ENCODE data around the gene DERL2.
A peak's percentile ranks its signal among the peaks of the same experiment; 100 is the strongest.

The DERL2 gene

GRCh38 chr17:5485270-5486205, at the start of gene DERL2:
Gene DERL2, minus strand, starts transcription at chr17:5486178. Its CDS starts 17 bp downstream, at chr17:5486161.
- peak in 1 of 2 donors; percentile 22 for DNase-seq (ENCODE audit: low read depth in 1 of 2, low spot score in 1 of 2)

DNA sequence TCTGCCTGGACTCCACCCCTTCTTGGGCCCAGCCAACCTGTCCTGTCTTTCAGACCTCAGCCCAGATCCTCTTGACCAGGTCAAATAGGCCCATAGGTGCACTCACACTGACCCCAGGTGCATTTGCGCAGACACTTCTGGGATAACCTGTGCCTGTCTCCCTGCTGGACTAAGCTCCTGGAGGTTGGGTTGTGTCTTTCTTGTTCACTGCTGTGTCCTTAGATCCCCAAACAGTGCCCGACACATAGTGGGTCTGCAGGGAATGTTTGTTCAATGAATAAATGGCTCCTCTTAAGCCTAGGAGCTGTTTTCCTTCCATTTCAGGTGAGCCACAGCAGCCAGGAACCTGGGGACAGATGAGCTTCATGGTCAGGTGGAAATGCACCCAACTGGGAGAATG, 49.5 kb upstream of the DERL2 start:
- no peak for DNase-seq (ENCODE audit: low read depth in 1 of 2, low spot score in 1 of 2)

- no peak for DNase-seq (ENCODE audit: low read depth in 1 of 2, low spot score in 1 of 2)
Observed at GRCh38 chr17:5533486-5534315, 47.7 kb upstream of the DERL2 start.

GRCh38 chr17:5532581-5532980, 46.6 kb upstream of the DERL2 start:
- DNase-seq (ENCODE audit: low read depth in 1 of 2, low spot score in 1 of 2), result no peak

GRCh38 chr17:5531085-5531418, 45.1 kb upstream of the DERL2 start:
- no peak for DNase-seq (ENCODE audit: low read depth in 1 of 2, low spot score in 1 of 2)

DNA sequence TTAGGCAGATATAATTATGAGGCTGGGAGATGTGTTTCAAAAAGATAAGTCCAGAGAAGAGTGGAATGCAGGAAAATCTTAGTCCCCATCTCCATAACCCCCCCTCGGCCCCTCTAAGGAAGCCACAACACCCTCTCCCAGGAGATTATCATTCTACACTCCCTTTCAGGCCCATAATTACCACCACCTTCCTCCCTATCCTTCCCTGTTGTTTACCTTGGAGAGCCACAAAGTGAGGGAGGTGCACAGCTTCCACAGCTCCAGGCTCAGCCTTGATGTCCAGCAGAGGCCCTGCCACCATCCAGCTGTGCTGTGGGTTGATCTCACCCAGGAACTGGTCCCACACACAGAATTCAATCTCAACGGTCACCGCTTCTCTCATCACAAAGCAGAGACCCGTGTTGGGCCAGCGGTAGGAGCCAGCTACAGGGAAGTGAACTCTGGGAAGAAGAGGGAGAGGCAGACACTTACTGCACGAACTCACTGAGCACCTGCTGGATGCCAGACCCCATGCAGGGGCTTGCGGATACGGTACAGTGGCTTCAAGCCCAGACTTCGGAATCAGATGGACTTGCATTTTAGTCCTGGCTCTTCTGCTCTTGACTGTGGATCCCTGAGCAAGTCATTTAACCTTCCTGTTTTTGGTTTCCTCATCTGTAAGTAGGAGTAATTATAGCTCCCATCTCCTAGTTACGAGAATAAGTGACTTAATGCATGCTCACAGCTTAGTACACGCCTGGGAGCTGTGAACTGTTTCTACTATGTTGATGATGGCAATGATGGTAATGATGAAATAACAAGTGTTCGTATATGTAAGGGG, 44.5 kb upstream of the DERL2 start:
- no peak for DNase-seq (ENCODE audit: low read depth in 1 of 2, low spot score in 1 of 2)

DNA sequence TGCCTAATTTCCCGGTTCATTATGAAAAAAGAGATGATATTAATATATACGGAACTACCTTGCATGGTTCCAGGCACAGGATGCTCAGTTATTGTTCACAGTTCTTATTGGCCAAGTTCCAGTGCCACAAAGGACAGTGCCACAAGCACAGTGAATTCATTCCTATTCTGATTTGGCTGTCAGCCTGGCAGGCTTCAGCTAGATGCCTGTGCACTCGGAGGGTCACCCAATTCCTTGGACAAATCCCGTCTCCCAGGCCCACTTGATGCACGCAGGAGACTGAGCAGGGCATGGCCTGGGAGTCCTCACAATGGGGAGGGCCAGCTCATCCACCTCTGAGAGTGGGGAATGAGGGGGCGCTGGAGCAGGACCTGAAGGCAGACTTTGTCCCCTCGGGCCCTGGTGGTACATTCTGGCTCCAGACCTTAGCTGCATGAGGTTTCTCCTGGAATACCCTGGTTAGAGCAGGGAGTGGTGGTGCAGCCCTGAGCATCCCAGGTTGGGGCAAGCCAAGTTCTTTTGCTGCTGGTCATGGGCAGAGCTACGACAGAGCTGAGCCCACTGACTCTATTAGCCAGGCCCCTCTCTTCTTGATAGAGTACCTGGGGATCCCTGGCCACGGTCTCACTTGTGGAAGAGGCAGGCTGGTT, 41.7 kb upstream of the DERL2 start:
- no peak for DNase-seq (ENCODE audit: low read depth in 1 of 2, low spot score in 1 of 2)

DNA sequence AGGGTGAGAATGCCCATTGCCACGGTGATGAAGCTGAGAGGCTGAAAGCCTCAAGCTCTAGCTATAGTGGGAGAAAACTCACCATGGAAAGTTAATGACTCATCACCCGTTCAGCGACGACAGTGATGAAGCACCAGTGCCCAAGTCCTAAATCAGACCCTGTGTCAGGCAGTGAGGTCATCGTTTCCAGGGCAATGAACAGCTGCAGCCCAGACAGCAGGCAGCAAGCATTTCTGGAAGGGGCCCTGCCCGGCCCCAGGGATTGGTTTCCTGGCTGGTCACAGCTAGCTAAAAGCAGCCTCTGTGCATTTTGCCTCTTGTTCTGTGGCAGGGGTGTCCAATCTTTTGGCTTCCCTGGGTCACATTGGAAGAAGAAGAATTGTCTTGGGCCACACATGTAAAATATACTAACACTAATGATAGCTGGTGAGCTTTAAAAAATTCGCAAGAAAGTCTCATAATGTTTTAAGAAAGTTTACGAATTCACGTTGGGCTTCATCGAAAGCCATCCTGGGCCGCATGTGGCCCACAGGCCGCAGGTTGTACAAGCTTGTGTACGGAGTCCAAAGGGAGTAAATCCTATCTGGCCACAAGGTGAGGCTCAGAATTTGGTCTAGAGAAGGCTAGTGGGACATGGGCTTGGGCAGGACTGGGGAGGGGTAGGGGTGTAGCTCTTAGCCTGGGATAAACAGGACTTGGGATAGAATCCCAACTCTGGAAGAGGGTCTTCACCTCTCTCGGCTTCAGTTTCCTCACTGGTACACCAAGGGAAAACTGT, 41.0 kb upstream of the DERL2 start:
- DNase-seq (ENCODE audit: low read depth in 1 of 2, low spot score in 1 of 2), result peak; percentile 17 to 73

DNA sequence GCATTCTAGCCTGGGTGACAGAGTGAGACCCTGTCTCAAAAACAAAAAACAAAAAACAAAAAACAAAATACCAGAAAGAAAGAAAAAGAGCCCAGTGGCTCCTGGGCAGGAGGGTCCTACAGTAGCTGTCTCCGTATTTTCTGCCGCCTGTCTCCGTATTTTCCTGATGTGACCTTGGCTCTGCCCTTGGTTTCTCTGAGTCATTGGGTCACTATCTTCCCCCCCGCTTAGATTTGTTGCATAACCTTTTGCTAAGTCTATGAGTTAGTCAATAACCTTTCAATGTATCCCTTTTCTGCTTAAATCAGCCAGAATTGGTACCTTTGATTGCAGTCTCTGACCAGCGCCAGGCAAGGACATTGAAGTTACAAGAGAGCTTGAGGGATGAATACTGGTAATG, 37.3 kb upstream of the DERL2 start:
- no peak for DNase-seq (ENCODE audit: low read depth in 1 of 2, low spot score in 1 of 2)

DNA sequence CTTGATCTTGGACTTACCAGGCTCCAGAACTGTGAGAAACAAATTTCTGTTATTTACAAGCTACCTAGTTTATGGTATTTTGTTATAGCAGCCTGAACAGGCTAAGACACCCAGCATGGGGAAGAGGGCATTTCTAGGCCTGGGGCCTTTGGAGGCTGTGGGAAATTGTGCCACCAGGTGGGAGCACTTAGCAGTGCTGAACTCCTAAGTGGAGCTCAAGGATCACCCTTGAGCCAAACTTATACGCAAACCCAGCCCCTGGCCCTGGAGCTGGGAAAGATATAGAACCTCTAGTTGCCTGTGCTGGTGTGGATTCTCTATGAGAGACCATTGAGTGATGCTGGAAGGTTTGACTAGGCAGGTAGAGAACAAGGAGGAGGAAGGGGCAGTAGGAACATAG, 36.5 kb upstream of the DERL2 start:
- DNase-seq (ENCODE audit: low read depth in 1 of 2, low spot score in 1 of 2), result no peak

DNA sequence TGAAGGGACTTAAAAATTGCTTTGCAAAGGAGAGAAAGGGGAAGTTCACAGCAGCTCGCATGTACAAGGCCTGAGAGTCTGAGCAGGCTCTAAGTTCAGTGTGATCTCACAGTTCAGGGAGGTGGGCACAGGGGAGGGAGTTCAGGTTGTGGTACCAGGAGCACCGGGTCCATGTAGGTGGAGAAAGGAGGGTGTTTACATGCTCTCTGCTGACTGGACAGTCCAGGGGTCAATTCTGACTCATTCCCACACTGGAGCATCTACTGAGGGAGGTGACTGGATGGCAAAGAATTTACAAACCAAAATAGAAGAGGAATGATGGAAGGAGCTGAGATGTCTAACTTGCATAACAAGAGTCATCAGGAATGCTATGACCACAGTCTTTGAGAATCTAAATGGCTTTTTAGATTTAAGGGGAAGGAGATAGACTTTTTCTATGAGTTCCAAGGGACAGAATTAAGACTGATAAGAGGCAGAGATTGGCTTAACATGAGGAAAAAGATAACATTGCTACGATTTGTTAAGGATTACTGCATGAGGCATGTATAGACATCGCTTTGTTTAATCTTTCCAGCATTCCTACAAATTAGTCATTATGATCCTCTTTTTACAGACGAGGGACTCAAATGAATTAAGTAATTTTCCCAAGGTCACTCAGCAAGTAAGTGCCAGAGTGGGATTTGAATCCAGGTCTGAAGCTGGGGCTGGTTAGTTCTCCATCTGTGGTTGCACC, 30.2 kb upstream of the DERL2 start:
- DNase-seq (ENCODE audit: low read depth in 1 of 2, low spot score in 1 of 2), result no peak

DNA sequence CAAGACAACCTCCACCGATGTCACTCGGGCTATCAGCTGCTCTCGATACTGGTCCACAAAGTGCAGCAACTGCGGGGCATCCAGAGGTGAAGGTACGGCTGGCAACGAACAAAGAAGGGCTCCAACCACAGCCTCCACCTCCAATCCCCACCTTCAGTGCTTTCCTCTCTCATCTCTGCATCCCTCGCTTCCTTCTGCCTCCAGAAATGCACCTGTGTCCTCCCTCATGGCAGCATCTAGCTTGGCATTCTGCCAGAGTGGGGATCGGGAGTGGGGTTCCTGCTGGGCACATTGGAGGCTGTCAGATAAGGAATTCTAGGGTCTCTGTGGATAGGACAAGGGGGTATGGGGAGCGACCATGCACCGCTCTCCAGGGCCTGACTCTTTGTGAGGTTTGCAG, 29.0 kb upstream of the DERL2 start:
- DNase-seq (ENCODE audit: low read depth in 1 of 2, low spot score in 1 of 2), result no peak

- DNase-seq (ENCODE audit: low read depth in 1 of 2, low spot score in 1 of 2), result no peak
Observed at GRCh38 chr17:5513628-5514027, 27.6 kb upstream of the DERL2 start.

- no peak for DNase-seq (ENCODE audit: low read depth in 1 of 2, low spot score in 1 of 2)
Observed at GRCh38 chr17:5511401-5512225, 25.6 kb upstream of the DERL2 start.

DNA sequence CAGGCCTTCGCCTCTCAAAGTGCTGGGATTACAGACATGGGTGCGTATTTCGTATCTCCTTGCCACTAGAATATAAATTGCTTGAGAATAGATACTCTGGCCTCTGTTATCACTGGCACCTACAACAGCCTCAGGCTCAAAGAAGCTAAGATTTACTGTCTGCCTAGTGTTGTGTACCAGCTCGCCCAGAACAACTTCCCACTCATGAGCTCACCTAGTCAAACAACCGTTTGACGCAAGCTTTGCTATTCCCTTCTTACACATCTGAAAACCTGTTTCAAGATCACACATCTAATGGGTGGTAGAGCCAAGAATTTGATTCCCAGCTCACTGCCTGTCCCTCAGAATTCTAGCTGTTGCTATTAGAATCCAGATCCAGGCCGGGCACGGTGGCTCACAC, 24.8 kb upstream of the DERL2 start:
- DNase-seq (ENCODE audit: low read depth in 1 of 2, low spot score in 1 of 2), result no peak

- DNase-seq (ENCODE audit: low read depth in 1 of 2, low spot score in 1 of 2), result no peak
Observed at GRCh38 chr17:5509482-5509881, 23.5 kb upstream of the DERL2 start.

DNA sequence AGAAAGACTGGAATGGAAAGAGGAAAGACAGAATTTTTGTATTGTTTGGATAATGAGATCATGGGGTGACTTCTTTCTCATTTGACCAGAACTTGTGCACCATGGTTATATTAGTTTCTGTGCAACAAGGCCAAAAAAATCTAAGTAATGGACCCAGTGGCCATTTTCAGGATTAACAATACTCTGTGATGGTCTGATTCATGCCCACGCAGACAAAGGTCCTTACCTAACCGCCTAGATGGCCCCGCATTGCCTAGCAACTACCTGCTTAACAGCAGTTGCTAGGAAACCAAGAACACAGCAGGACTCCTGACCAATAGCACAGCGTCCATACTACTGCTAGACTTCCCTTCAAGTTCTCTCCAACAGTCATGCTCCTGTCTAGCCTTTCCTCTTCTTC, 22.8 kb upstream of the DERL2 start:
- DNase-seq (ENCODE audit: low read depth in 1 of 2, low spot score in 1 of 2), result no peak

- no peak for DNase-seq (ENCODE audit: low read depth in 1 of 2, low spot score in 1 of 2)
Observed at GRCh38 chr17:5506307-5506706, 20.3 kb upstream of the DERL2 start.

DNA sequence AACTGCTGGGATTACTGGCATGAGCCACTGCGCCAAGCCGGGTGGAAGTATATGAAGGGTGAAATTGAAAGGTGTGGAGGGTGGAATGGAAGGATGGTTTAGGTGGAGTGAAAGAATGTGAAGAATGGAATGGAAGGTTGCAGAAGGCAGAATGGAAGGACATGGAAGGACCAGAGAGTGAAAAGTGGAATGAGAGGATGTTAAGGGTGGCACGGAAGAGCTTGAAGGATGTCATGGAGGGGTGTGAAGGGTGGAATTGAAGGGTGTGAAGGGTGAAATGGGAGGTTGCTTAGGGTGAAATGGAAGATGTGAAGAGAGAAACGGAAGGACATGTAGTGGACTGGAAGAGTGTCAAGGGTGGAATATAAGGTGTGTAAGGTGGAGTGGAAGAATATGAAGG, 16.6 kb upstream of the DERL2 start:
- no peak for DNase-seq (ENCODE audit: low read depth in 1 of 2, low spot score in 1 of 2)

All from activated CD4-positive, alpha-beta T cell treated with anti-CD3 and anti-CD28 coated beads, Interleukin-2, amount 50 U/mL, for 24 hours (primary cell).